Hepatocyte (in vitro differentiated cells): Measurements from ENCODE around the gene ASIC2. TPM values are rescaled to one million over a fixed set of nuclear protein-coding genes. Genes with fewer than 3 reads are reported as not detected.

Experiments
- DNase-seq: peaks from one replicate; pipeline ENCODE4 v3.0.0-alpha.2; 2016; ENCODE audit warnings: low spot score
- H2AFZ ChIP-seq: fragments of 200-600 bp; sonication (generic); 2 replicates; pipeline ENCODE4 v1.6.0; 2016; ENCODE audit warnings: antibody characterized with exemption, mild to moderate bottlenecking
- H3K27ac ChIP-seq: fragments of 200-600 bp; sonication (generic); 2 replicates; pipeline ENCODE4 v1.5.1; 2016; ENCODE audit warnings: mild to moderate bottlenecking
- H3K27me3 ChIP-seq: fragments of 200-600 bp; sonication (generic); 2 replicates; pipeline ENCODE4 v1.6.1; 2016
- H3K36me3 ChIP-seq: fragments of 200-600 bp; sonication (generic); replicated peaks from 2 replicates; pipeline ENCODE4 v1.5.1; 2016; ENCODE audit warnings: low read depth; ENCODE audit not compliant: insufficient read depth
- H3K4me1 ChIP-seq: fragments of 200-600 bp; sonication (generic); 2 replicates; pipeline ENCODE4 v1.5.1; 2016; ENCODE audit warnings: mild to moderate bottlenecking, moderate library complexity; ENCODE audit not compliant: insufficient read depth
- H3K4me2 ChIP-seq: fragments of 200-600 bp; sonication (generic); 2 replicates; pipeline ENCODE4 v1.6.0; 2016
- H3K4me3 ChIP-seq: fragments of 200-600 bp; sonication (generic); 2 replicates; pipeline ENCODE4 v1.5.1; 2016; ENCODE audit warnings: mild to moderate bottlenecking
- H3K79me2 ChIP-seq: fragments of 200-600 bp; sonication (generic); 2 replicates; pipeline ENCODE4 v1.6.0; 2017; ENCODE audit warnings: mild to moderate bottlenecking
- H3K9me2 ChIP-seq: fragments of 200-600 bp; sonication (generic); replicated peaks from 2 replicates; pipeline ENCODE4 v1.6.0; 2017; ENCODE audit warnings: mild to moderate bottlenecking; ENCODE audit not compliant: insufficient read depth
- H3K9me3 ChIP-seq: fragments of 200-600 bp; sonication (generic); 2 replicates; pipeline ENCODE4 v1.5.1; 2016; ENCODE audit warnings: low read depth, mild to moderate bottlenecking
- H4K20me1 ChIP-seq: fragments of 200-600 bp; sonication (generic); 2 replicates; pipeline ENCODE4 v1.6.0; 2016; ENCODE audit warnings: mild to moderate bottlenecking; ENCODE audit not compliant: insufficient read depth, poor library complexity, severe bottlenecking
- CTCF ChIP-seq: fragments of 200-600 bp; sonication (generic); IDR thresholded peaks from 2 replicates; pipeline ENCODE4 v1.5.1; 2016; ENCODE audit warnings: antibody characterized with exemption, mild to moderate bottlenecking; ENCODE audit not compliant: poor library complexity
- EZH2 ChIP-seq: fragments of 200-600 bp; sonication (generic); IDR thresholded peaks from 2 replicates; pipeline ENCODE4 v1.6.1; 2016; ENCODE audit warnings: antibody characterized with exemption, mild to moderate bottlenecking, borderline replicate concordance
- EZH2phosphoT487 ChIP-seq: fragments of 200-600 bp; sonication (generic); IDR thresholded peaks from one replicate; pipeline ENCODE4 v1.6.1; 2018; ENCODE audit warnings: antibody characterized with exemption, mild to moderate bottlenecking, low read depth, moderate library complexity; ENCODE audit not compliant: unreplicated experiment, severe bottlenecking
- WGBS: methylation state at CpG from one replicate; pipeline ENCODE4 v1.1.6; 2016; ENCODE audit warnings: low lambda C conversion rate; ENCODE audit errors: missing lambda C conversion rate; 5-methylcytosine and 5-hydroxymethylcytosine counted together
- polyA plus RNA-seq: library from polyadenylated mRNA; unstranded; fragments of >200 nt; fragmentation: Nextera tagmentation; extraction: Ambion mirVana; gene quantifications from 2 replicates; pipeline ENCODE4 v1.2.1, GENCODE V29; 2016
- total RNA-seq: library from RNA; depleted of rRNA; stranded (reverse); fragments of >200 nt; gene quantifications from 2 replicates; pipeline ENCODE4 v1.2.3, GENCODE V29; 2014

The ASIC2 gene
- total and polyA plus RNA-seq, 2 experiments from 2014 or later = 2.3 to 3.3 TPM

- no peak for DNase-seq
- TF ChIP-seq EZH2 = no peak
- no peak for TF ChIP-seq EZH2phosphoT487
- TF ChIP-seq CTCF = no peak
- Histone ChIP-seq H3K79me2 (no peaks in the 10 kb centered on the region), H3K9me3 (no peaks in the 10 kb centered on the region), H3K9me2 (no peaks in the 10 kb centered on the region), H3K36me3 (no peaks in the 10 kb centered on the region), H3K27ac (no peak overlapping the region), H3K27me3 (peaks cover 19% of the 10 kb centered on the region), H3K4me1 (no peaks in the 10 kb centered on the region), H2AFZ (no peak overlapping the region), H3K4me3 (no peak overlapping the region), H3K4me2 (no peak overlapping the region), H4K20me1 (no peaks in the 10 kb centered on the region)
- 80% methylated on average over 3 of the region's 3 CpGs for WGBS
Observed at GRCh38 chr17:33178681-33179080, 114.4 kb downstream of the ASIC2 start.

DNA sequence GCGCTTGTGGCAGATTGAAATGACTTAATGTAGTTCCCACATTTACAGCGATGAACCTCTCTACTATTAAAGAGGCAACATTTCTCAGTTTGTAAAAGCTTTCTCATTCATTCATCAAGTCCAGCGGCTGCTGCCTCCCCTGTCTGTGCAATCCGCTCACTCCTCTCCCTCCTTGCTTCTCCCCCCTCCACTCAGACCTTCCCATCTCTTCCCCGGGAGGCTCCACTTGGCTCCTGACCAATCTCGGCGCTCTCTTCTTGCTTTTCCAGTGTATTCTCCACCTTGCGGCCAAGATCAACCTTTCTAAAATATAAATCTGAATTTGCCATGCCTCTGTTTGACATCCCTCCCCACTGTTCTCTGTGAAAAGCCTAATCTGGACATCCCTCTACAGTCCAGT, 117.5 kb downstream of the ASIC2 start:
- H3K27me3 ChIP-seq = peaks cover 2% of the 10 kb centered on the region
- no peaks in the 10 kb centered on the region for H3K9me2 ChIP-seq
- no peak overlapping the region for H3K4me3 ChIP-seq
- no peaks in the 10 kb centered on the region for H4K20me1 ChIP-seq
- H3K79me2 ChIP-seq = no peaks in the 10 kb centered on the region
- H3K27ac ChIP-seq = no peak overlapping the region
- no peak overlapping the region for H3K4me2 ChIP-seq
- H3K36me3 ChIP-seq = no peaks in the 10 kb centered on the region
- no peaks in the 10 kb centered on the region for H3K4me1 ChIP-seq
- WGBS = 78% methylated on average over 8 of the region's 8 CpGs
- no peak overlapping the region for H2AFZ ChIP-seq
- TF ChIP-seq EZH2phosphoT487 (no peak), EZH2 (no peak), CTCF (no peak)
- no peak for DNase-seq
- no peaks in the 10 kb centered on the region for H3K9me3 ChIP-seq

DNA sequence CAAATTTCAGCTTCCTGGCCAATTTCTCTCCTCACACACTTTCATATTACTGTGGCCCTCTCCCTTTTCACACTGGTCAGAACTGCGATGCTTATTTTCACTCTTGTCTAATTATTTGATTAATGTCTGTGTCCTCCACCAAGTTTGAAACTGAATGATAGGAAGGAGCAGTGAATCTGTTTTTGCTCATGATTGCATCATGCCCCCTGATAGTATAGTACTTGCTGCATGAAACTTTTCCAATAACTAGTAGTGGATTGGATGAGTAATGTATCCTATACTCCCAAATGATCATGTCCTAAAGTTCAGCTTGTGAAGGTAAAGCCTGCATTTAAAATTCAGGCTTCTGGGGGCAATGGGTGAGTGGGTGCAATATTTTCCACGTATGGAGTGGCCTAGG, 121.2 kb downstream of the ASIC2 start:
- H3K4me1 ChIP-seq = no peaks in the 10 kb centered on the region
- no peak overlapping the region for H3K4me2 ChIP-seq
- H2AFZ ChIP-seq = no peak overlapping the region
- no peaks in the 10 kb centered on the region for H3K36me3 ChIP-seq
- no peaks in the 10 kb centered on the region for H3K9me3 ChIP-seq
- WGBS = 77% methylated on average over 2 of the region's 2 CpGs
- DNase-seq = no peak
- no peaks in the 10 kb centered on the region for H4K20me1 ChIP-seq
- H3K27ac ChIP-seq = no peak overlapping the region
- no peak overlapping the region for H3K4me3 ChIP-seq
- no peaks in the 10 kb centered on the region for H3K9me2 ChIP-seq
- no peaks in the 10 kb centered on the region for H3K79me2 ChIP-seq
- no peak for TF ChIP-seq EZH2phosphoT487
- TF ChIP-seq CTCF = no peak
- TF ChIP-seq EZH2 = no peak
- H3K27me3 ChIP-seq = peaks cover 2% of the 10 kb centered on the region
